A549 (cell line): ENCODE measurements around the gene HPN.

Experiments
- CEBPB ChIP-seq, 2 experiments: fragments of >200 bp in 1 of 2; sonication (Bioruptor Twin) in 1 of 2; formaldehyde crosslinking in 1 of 2; IDR thresholded peaks; 2 replicates each; pipeline ENCODE4 v1.6.1; 2012 to 2016
- CHD2 ChIP-seq: fragments of 150-350 bp; IDR thresholded peaks from 2 replicates; pipeline ENCODE4 v1.6.1; 2014; ENCODE audit warnings: low read length; ENCODE audit not compliant: partially characterized antibody
- HES2 ChIP-seq: fragments of >200 bp; sonication (Bioruptor Twin); formaldehyde crosslinking; IDR thresholded peaks from 2 replicates; pipeline ENCODE4 v1.6.1; 2016
- NPAS2 ChIP-seq: fragments of 250-450 bp; sonication (Bioruptor Pico); IDR thresholded peaks from 2 replicates; pipeline ENCODE4 v1.8.0; 2022; ENCODE audit warnings: mild to moderate bottlenecking, moderate library complexity, borderline replicate concordance
- TP53 ChIP-seq: fragments of 250-450 bp; sonication (Bioruptor Pico); IDR thresholded peaks from 2 replicates; pipeline ENCODE4 v1.5.0; 2021; ENCODE audit warnings: mild to moderate bottlenecking, moderate library complexity
- USF2 ChIP-seq: fragments of 450-650 bp; IDR thresholded peaks from 2 replicates; pipeline ENCODE4 v1.6.1; 2014; ENCODE audit warnings: antibody characterized with exemption
- TF ChIP-seq, protein P1 (sequence below): IDR thresholded peaks from 2 replicates; pipeline ENCODE4 v1.6.1; 2012
- TF ChIP-seq, protein P2 (sequence below): fragments of >200 bp; sonication (Bioruptor Twin); formaldehyde crosslinking; IDR thresholded peaks from 3 replicates; pipeline ENCODE4 v1.5.1; 2016

DNA sequence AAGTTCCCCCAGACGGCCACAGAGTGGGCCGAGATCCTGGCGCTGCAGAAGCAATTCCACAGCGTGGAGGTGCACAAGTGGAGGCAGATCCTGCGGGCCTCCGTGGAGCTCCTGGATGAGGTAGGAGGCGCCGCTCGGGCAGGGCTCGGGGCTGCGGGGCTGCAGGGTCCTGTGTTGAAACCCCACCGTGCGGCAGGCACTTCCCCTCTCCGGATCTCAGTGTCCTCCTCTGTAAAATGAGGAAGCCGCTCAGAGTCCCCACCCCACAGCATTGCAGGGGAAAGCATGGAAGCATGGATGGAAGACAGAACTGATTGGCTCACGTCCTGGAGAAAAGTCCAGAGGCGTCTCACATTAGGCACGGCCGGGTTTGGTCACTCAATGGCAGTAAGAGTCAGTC lies 18.1 kb upstream of the HPN start:
- TF ChIP-seq CEBPB (IDR thresholded peaks at IDR 0.05) (no peak), HES2 (no peak), TP53 (CRISPR knock-in tag) (no peak), NPAS2 (no peak), USF2 (no peak), CHD2 (no peak)
- TF ChIP-seq, protein P1, sequence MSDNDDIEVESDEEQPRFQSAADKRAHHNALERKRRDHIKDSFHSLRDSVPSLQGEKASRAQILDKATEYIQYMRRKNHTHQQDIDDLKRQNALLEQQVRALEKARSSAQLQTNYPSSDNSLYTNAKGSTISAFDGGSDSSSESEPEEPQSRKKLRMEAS, result no peak
- TF ChIP-seq, protein P2, sequence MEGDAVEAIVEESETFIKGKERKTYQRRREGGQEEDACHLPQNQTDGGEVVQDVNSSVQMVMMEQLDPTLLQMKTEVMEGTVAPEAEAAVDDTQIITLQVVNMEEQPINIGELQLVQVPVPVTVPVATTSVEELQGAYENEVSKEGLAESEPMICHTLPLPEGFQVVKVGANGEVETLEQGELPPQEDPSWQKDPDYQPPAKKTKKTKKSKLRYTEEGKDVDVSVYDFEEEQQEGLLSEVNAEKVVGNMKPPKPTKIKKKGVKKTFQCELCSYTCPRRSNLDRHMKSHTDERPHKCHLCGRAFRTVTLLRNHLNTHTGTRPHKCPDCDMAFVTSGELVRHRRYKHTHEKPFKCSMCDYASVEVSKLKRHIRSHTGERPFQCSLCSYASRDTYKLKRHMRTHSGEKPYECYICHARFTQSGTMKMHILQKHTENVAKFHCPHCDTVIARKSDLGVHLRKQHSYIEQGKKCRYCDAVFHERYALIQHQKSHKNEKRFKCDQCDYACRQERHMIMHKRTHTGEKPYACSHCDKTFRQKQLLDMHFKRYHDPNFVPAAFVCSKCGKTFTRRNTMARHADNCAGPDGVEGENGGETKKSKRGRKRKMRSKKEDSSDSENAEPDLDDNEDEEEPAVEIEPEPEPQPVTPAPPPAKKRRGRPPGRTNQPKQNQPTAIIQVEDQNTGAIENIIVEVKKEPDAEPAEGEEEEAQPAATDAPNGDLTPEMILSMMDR, result no peak
